ENCODE results near the gene P4HA2. TPM values are rescaled to one million over a fixed set of nuclear protein-coding genes. Genes with fewer than 3 reads are reported as not detected.
A peak's percentile ranks its signal among the peaks of the same experiment; 100 is the strongest.

The P4HA2 gene
- total and polyA plus RNA-seq, 9 of the 15 experiments (the other 6 are each of a cell fraction or from before 2014, with no cell fraction given), result 9.6 to 50.0 (median 12.7) TPM

DNA sequence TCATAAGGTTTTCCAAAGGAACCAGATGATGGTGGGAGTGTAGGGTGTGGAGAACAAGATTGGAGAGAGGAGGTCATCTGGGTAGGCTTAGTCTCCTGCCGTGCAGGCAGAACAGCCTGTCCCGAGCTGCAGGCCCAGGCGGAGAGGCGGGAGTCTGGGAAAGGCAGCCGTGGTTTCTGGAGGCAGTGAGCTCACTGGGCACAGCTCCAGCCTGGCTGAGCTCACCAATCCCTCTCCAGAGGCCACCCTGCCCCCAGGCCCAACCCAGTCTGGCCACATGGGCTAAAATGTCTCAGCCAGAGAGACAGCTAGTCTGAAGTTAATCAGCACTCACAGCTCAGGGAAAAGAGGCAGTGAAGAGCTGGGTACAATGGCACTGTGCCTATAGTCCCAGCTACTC, 12.3 kb downstream of the P4HA2 start:
- 54% methylated on average over 5 of the region's 5 CpGs for WGBS (ENCODE audit: insufficient coverage, low coverage, missing lambda C conversion rate)
- ATAC-seq (peak; percentile 19; the same call in 1 of the 3 replicates), FAIRE-seq (no peak), DNase-seq (ENCODE audit: extremely low read depth in 1 of 4, low spot score in 3 of 4) (no peak)
- no peak overlapping the region for H3K4me3 ChIP-seq
- no peaks in the 10 kb centered on the region; the same call in 1 of the 2 replicates for H4K20me1 ChIP-seq (replicated peaks; ENCODE audit: control insufficient read depth, insufficient read depth, low read length)
- ChIA-PET POLR2A (interaction anchor here (0.5 to 2.7 kb wide), 7 partner anchors 8 to 565 kb away, joined by 3 to 10 read pairs (median 4); partner anchors contain the start of gene RAD50), CTCF (ENCODE audit: low intra/inter-chr PET ratio) (no interaction called here)
- no peaks in the 10 kb centered on the region for H3K9me1 ChIP-seq (ENCODE audit: control insufficient read depth, insufficient read depth, low read length)
- H3K4me2 ChIP-seq (ENCODE audit: insufficient read depth, low read length), result no peak overlapping the region
- H3K27ac ChIP-seq (ENCODE audit: extremely low read depth, low read depth, low read length), result no peak overlapping the region
- peaks cover 22% of the 10 kb centered on the region; the same call in 2 of the 3 replicates for H3K36me3 ChIP-seq (ENCODE audit: control insufficient read depth, insufficient read depth, low read length)
- no TSS peak for BruUV-seq (replicated peaks)
- no peaks in the 10 kb centered on the region for H3K27me3 ChIP-seq (ENCODE audit: control insufficient read depth in 2 of 2, insufficient read depth in 2 of 2, low read length in 2 of 2)
- intact Hi-C loops (cut with micrococcal nuclease) (no loop called here), in situ Hi-C loops (cut with MboI) (no loop called here)
- no peak for TF ChIP-seq GMEB1 (CRISPR knock-in tag; IDR thresholded peaks at IDR 0.05)
- TF ChIP-seq PTBP1 (IDR thresholded peaks at IDR 0.05; ENCODE audit: low read depth, low read length), result no peak
- TF ChIP-seq ESRRB (CRISPR knock-in tag; IDR thresholded peaks at IDR 0.05; ENCODE audit: borderline replicate concordance), result no peak
- TF ChIP-seq E2F4 (CRISPR knock-in tag; IDR thresholded peaks at IDR 0.05; ENCODE audit: low read depth), result no peak
- no peak for TF ChIP-seq ZNF76 (CRISPR knock-in tag; IDR thresholded peaks at IDR 0.05; ENCODE audit: borderline replicate concordance)
- TF ChIP-seq RAD21 (CRISPR knock-in tag; conservative IDR thresholded peaks at IDR 0.05 in 1 of 2, IDR thresholded peaks at IDR 0.05 in 1 of 2), result no peak
- no peak for TF ChIP-seq ELF1 (tag; IDR thresholded peaks at IDR 0.05)
- no peak overlapping the region for H2AFZ ChIP-seq (ENCODE audit: low read depth, low read length)
- H3K79me2 ChIP-seq (ENCODE audit: control insufficient read depth, insufficient read depth, low read length), result no peaks in the 10 kb centered on the region
- H3K9me3 ChIP-seq (replicated peaks; ENCODE audit: control insufficient read depth, insufficient read depth, low read depth, low read length), result no peaks in the 10 kb centered on the region
- peak overlapping the region in 1 of 2 experiments; percentile 66; a peak in 1 of 4 replicates for H3K9ac ChIP-seq (ENCODE audit: insufficient read depth in 1 of 2, low read depth in 2 of 2, low read length in 2 of 2)
- H3K4me1 ChIP-seq (replicated peaks in 1 of 2; ENCODE audit: control insufficient read depth in 2 of 2, insufficient read depth in 2 of 2, low read length in 2 of 2), result peaks cover 0 to 7% of the 10 kb centered on the region in 2 experiments; a peak in 1 of 5 replicates

Data from K562 (cell line).